ENCODE measurements around the gene CASP8AP2. TPM values are rescaled to one million over a fixed set of nuclear protein-coding genes. Genes with fewer than 3 reads are reported as not detected.

The CASP8AP2 gene
- total RNA-seq, 1 donor from 2014 or later: 59.0 TPM

GRCh38 chr6:89917801-89918366 lies 88.2 kb downstream of the CASP8AP2 start:
- Mint-ChIP-seq H3K27ac (no peak overlapping the region), H3K4me3 (no peak overlapping the region), H3K4me1 (peaks cover 17% of the 10 kb centered on the region), H3K9me3 (peaks cover 36% of the 10 kb centered on the region), H3K36me3 (peaks cover 4% of the 10 kb centered on the region), H3K27me3 (ENCODE audit: insufficient read depth, low read depth) (peaks cover 2% of the 10 kb centered on the region)
- Histone ChIP-seq H3K4me1 (no peaks in the 10 kb centered on the region), H3K9ac (no peak overlapping the region), H3K36me3 (peaks cover 9% of the 10 kb centered on the region), H3K4me3 (no peak overlapping the region), H3K27ac (no peak overlapping the region), H4K20me1 (ENCODE audit: low read depth) (no peaks in the 10 kb centered on the region), H3K4me2 (no peak overlapping the region), H3K79me2 (ENCODE audit: low read depth) (no peaks in the 10 kb centered on the region), H3F3A (ENCODE audit: low read depth) (no peaks in the 10 kb centered on the region), H2AFZ (replicated peaks) (peak overlapping the region; percentile 91), H3K9me3 (ENCODE audit: low read depth) (peaks cover 9% of the 10 kb centered on the region), H3K27me3 (no peaks in the 10 kb centered on the region)
- TF ChIP-seq EZH2 (IDR thresholded peaks at IDR 0.05): no peak
- no peak for DNase-seq (ENCODE audit: low spot score)

Small RNA genes within 50 kb of the gene (small RNA-seq; reads per million reads assigned to genes)
- gene DNAJC19P6: not detected
- not detected for gene RF00019

Other genes starting within 250 kb of the CASP8AP2 start
- 21.6 and 37.1 TPM in 2 replicates for gene LYRM2, start 191.1 kb upstream of the CASP8AP2 start, total RNA-seq (ENCODE audit: low replicate concordance)
- 34.5 and 40.7 TPM in 2 replicates for gene MDN1, start 10.1 kb upstream of the CASP8AP2 start, total RNA-seq (ENCODE audit: low replicate concordance)
- gene GJA10, start 64.6 kb downstream of the CASP8AP2 start, total RNA-seq (ENCODE audit: low replicate concordance): 0.37 TPM in 1 of 2 replicates, not detected in the other